Upper lobe of right lung (tissue), 1 donor: Measurements from ENCODE around the gene ZNF804A. TPM values are rescaled to one million over a fixed set of nuclear protein-coding genes. Genes with fewer than 3 reads are reported as not detected.

ENCODE experiments used
- ATAC-seq: fragments of 200-7000 bp; cut with Tn5 transposase; one replicate; pipeline ENCODE4 v1.9.1; 2020; ENCODE audit warnings: mild to moderate bottlenecking, moderate library complexity
- DNase-seq: peaks from one replicate; pipeline ENCODE4 v3.0.0-alpha.2; 2020
- H3K27ac ChIP-seq: fragments of 200-600 bp; one replicate; pipeline ENCODE4 v1.8.0; 2022
- H3K27me3 ChIP-seq: fragments of 200-600 bp; one replicate; pipeline ENCODE4 v1.8.0; 2022; ENCODE audit warnings: mild to moderate bottlenecking
- H3K36me3 ChIP-seq: fragments of 200-600 bp; one replicate; pipeline ENCODE4 v1.8.0; 2022
- H3K4me1 ChIP-seq: fragments of 200-600 bp; one replicate; pipeline ENCODE4 v1.8.0; 2022
- H3K4me3 ChIP-seq: fragments of 200-600 bp; one replicate; pipeline ENCODE4 v1.8.0; 2022; ENCODE audit warnings: mild to moderate bottlenecking
- H3K9me3 ChIP-seq: fragments of 200-600 bp; one replicate; pipeline ENCODE4 v1.8.0; 2022
- intact Hi-C: fragments of 100-400 bp; cut with DNase I; formaldehyde crosslinking; loops from one replicate; pipeline ENCODE4 v1.11.0; 2022
- long read RNA-seq: library from polyadenylated mRNA; unstranded; transcript quantifications from one replicate; pipeline ENCODE4 v2.0.0, GENCODE V29; 2021
- total RNA-seq: library from RNA; stranded (reverse); fragmentation: NEBNext Ultra II Directional; extraction: Animal tissue kit (Norgen Biotek cat#: 25700); gene quantifications from one replicate; pipeline ENCODE4 v1.2.1, GENCODE V29; 2021
- TF ChIP-seq, protein P1 (sequence below): fragments of 200-600 bp; IDR thresholded peaks from one replicate; pipeline ENCODE4 v1.8.0; 2022; ENCODE audit warnings: antibody characterized with exemption
- donor health status: DM: no; HTN: yes; CAD: no; lungs with severe emphysema.

ZNF804A gene
- total RNA-seq = 0.78 TPM
- long read RNA-seq = 0 reads

DNA sequence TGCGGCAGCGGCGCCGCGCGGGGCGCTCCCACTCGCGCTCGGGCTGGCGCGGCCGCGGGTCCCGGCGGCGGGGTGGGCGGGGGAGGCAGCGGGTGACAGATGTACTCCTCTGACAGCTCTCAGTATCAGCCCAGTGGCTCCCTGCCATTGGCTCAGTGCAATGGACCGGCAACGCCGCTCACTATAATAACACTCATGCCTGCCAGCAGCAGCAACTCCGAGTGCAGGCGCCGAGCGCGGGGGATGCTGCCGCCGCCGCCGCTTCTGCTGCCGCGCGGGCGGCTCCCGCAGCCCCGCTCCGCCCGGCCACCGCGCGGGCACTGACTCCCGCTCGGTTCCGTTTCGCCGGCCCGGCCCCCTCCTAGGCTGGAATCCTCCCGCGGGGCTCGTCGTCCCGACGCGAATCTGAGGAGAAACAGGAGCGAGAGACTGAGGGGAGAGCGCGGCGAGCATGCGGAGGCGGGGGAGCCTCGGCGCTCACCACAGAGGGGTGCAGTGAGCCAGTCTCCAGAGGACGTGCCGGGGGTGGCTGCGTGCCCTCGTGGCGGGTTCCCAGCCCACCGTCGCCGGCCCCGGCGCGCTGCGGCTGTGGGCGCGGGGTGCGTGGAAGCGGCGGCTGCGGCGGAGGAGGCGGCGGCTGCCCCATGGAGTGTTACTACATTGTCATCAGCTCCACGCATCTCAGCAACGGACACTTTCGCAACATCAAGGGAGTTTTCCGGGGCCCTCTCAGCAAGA, at the start of gene ZNF804A:
Gene ZNF804A, plus strand, starts transcription at position 214 of the 738 bp plus-strand sequence. Its CDS starts 431 bp downstream, at position 645.
- H3K27me3 ChIP-seq = peaks cover 4% of the 10 kb centered on the region
- intact Hi-C loops = no loop called here
- ATAC-seq = peak; percentile 75

DNA sequence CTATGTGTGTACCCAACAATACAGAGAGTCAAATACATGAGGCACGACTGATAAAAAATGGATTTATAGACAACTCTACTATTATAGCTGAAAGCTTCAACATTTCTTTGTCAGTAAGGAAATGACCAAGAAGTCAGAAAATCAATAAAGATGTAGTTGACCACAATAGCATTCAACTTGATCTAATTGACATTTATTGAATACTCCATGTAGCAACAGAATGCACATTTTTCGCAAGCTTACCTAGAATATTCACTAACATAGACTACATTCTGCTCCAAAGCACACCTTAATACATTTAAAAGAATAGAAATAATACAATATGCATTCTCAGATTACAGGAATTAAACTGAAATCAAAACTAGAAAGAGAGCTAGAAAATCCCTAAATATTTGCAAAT, 49.2 kb upstream of the ZNF804A start:
- intact Hi-C loops = no loop called here
- Histone ChIP-seq H3K27me3 (no peaks in the 10 kb centered on the region), H3K9me3 (no peaks in the 10 kb centered on the region), H3K27ac (no peak overlapping the region), H3K36me3 (no peaks in the 10 kb centered on the region), H3K4me1 (no peaks in the 10 kb centered on the region), H3K4me3 (no peak overlapping the region)
- TF ChIP-seq, protein P1, sequence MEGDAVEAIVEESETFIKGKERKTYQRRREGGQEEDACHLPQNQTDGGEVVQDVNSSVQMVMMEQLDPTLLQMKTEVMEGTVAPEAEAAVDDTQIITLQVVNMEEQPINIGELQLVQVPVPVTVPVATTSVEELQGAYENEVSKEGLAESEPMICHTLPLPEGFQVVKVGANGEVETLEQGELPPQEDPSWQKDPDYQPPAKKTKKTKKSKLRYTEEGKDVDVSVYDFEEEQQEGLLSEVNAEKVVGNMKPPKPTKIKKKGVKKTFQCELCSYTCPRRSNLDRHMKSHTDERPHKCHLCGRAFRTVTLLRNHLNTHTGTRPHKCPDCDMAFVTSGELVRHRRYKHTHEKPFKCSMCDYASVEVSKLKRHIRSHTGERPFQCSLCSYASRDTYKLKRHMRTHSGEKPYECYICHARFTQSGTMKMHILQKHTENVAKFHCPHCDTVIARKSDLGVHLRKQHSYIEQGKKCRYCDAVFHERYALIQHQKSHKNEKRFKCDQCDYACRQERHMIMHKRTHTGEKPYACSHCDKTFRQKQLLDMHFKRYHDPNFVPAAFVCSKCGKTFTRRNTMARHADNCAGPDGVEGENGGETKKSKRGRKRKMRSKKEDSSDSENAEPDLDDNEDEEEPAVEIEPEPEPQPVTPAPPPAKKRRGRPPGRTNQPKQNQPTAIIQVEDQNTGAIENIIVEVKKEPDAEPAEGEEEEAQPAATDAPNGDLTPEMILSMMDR = no peak
- DNase-seq (no peak), ATAC-seq (no peak)

More for the DNA sequence above, at the start of gene ZNF804A:
- H3K27ac ChIP-seq = peak within 1 kb of the TSS; percentile 74
- TF ChIP-seq, protein P1 = no peak
- H3K36me3 ChIP-seq = no peaks in the 10 kb centered on the region
- peak within 1 kb of the TSS; percentile 50 for H3K4me3 ChIP-seq
- no peaks in the 10 kb centered on the region for H3K4me1 ChIP-seq
- H3K9me3 ChIP-seq = no peaks in the 10 kb centered on the region
- peak; percentile 75 for DNase-seq

DNA sequence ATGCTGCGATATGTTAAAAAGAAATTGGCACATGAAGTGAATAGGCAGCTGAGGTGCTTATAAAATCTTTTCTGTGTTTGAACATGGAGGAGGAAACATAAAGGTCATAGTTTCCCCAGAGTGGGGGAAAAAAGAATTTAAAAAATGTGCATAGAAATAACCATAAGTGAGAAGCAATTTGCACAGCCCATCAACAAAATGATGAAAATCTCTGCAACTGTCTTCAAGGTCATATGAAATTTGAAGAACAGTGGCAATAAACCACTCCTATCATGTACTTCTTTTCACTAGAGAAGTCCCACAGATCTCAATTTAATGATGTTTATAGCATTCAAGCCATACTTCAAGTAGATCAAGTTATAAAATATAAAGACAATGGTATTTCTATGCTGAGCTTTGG, 46.7 kb upstream of the ZNF804A start:
- Histone ChIP-seq H3K4me1 (no peaks in the 10 kb centered on the region), H3K4me3 (no peak overlapping the region), H3K27me3 (no peaks in the 10 kb centered on the region), H3K9me3 (no peaks in the 10 kb centered on the region), H3K36me3 (no peaks in the 10 kb centered on the region), H3K27ac (no peak overlapping the region)
- TF ChIP-seq, protein P1 = no peak
- DNase-seq (no peak), ATAC-seq (no peak)
- intact Hi-C loops = no loop called here

DNA sequence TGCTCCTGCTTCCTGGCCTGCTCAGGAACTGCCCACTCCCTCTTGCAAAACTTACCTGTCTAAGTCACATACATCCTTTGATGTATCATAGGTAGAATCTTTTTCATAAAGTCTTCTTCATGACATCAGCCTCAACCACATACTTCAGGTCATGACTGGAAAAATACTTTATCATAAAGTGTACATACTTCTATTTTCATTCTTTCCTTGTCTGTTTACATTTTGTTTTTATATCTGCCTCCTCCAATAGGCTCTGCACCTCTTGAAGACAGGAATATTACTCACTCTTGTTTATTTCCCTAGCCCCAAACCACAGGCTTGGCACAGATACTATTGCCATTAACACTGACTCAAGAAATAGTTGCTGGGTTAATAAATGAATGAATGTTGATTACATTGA, 43.6 kb upstream of the ZNF804A start:
- no peak for ATAC-seq
- Histone ChIP-seq H3K4me1 (no peaks in the 10 kb centered on the region), H3K4me3 (no peak overlapping the region), H3K36me3 (no peaks in the 10 kb centered on the region), H3K27me3 (no peaks in the 10 kb centered on the region), H3K27ac (no peak overlapping the region), H3K9me3 (no peaks in the 10 kb centered on the region)
- DNase-seq = no peak
- intact Hi-C loops = no loop called here
- TF ChIP-seq, protein P1 = no peak

DNA sequence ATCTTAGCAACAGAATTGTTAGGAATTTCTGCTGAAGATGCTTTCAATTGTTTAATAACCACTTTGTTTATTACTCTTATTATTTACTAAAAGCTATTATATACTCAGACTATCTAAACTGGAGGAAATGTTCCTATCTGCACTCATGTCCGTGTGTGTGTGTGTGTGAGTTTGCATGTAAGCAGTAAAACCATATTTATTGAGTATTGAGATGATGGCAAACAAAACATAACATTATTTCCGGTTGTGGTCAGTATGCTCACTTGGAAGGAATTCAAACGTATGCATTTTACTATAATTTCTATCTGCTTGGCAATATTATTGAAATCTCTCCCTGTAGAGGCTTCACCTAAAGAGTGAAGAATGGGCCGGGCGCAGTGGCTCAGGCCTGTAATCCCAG, 43.0 kb upstream of the ZNF804A start:
- H3K9me3 ChIP-seq = no peaks in the 10 kb centered on the region
- H3K36me3 ChIP-seq = no peaks in the 10 kb centered on the region
- no peaks in the 10 kb centered on the region for H3K27me3 ChIP-seq
- intact Hi-C loops = no loop called here
- ATAC-seq (no peak), DNase-seq (no peak)
- no peak overlapping the region for H3K4me3 ChIP-seq
- no peak overlapping the region for H3K27ac ChIP-seq
- TF ChIP-seq, protein P1 = no peak
- no peaks in the 10 kb centered on the region for H3K4me1 ChIP-seq
